NAMALWA (cell line): ENCODE data around the gene IL13RA2.

Experiments used
- DNase-seq: peaks from one replicate; pipeline ENCODE4 v3.0.0-alpha.2; 2015; ENCODE audit warnings: low spot score

IL13RA2 gene

GRCh38 chrX:115017455-115017854, at the start of gene IL13RA2:
TSS of gene IL13RA2 (minus strand) at chrX:115017616. CDS start at chrX:115017269, 347 bp downstream.
- peak; percentile 2 for DNase-seq

GRCh38 chrX:115065304-115065703, 47.9 kb upstream of the IL13RA2 start:
- DNase-seq, result no peak

GRCh38 chrX:115060013-115060412, 42.6 kb upstream of the IL13RA2 start:
- no peak for DNase-seq

GRCh38 chrX:115058276-115058675, 40.9 kb upstream of the IL13RA2 start:
- DNase-seq, result no peak

GRCh38 chrX:115054876-115055275, 37.5 kb upstream of the IL13RA2 start:
- no peak for DNase-seq

- no peak for DNase-seq
These were observed 35.8 kb upstream of the IL13RA2 start for GRCh38 chrX:115053223-115053622.

- DNase-seq, result no peak
These were observed 30.3 kb upstream of the IL13RA2 start for GRCh38 chrX:115047715-115048114.

GRCh38 chrX:115047181-115047580, 29.8 kb upstream of the IL13RA2 start:
- no peak for DNase-seq

GRCh38 chrX:115040417-115040816, 23.0 kb upstream of the IL13RA2 start:
- no peak for DNase-seq

GRCh38 chrX:115038406-115038805, 21.0 kb upstream of the IL13RA2 start:
- DNase-seq, result no peak

GRCh38 chrX:115036029-115036428, 18.6 kb upstream of the IL13RA2 start:
- DNase-seq, result no peak

- DNase-seq, result no peak
These were observed 14.6 kb upstream of the IL13RA2 start for GRCh38 chrX:115031989-115032388.

- no peak for DNase-seq
These were observed 13.2 kb upstream of the IL13RA2 start for GRCh38 chrX:115030625-115031024.

- no peak for DNase-seq
These were observed 12.6 kb upstream of the IL13RA2 start for GRCh38 chrX:115029869-115030570.

- DNase-seq, result no peak
These were observed 12.0 kb upstream of the IL13RA2 start for GRCh38 chrX:115029440-115029839.

GRCh38 chrX:115023811-115024210, 6.4 kb upstream of the IL13RA2 start:
- DNase-seq, result no peak

- DNase-seq, result no peak
These were observed 5.7 kb upstream of the IL13RA2 start for GRCh38 chrX:115023139-115023538.

- no peak for DNase-seq
These were observed 3.7 kb upstream of the IL13RA2 start for GRCh38 chrX:115021121-115021520.

GRCh38 chrX:115018944-115019343, 1.5 kb upstream of the IL13RA2 start:
- no peak for DNase-seq

GRCh38 chrX:115018040-115018647, 728 bp upstream of the IL13RA2 start:
- DNase-seq, result peak; percentile 20

GRCh38 chrX:115013705-115014104, 3.7 kb downstream of the IL13RA2 start:
- no peak for DNase-seq

- no peak for DNase-seq
These were observed 6.0 kb downstream of the IL13RA2 start for GRCh38 chrX:115011428-115011827.

GRCh38 chrX:114999906-115000305, 17.5 kb downstream of the IL13RA2 start:
- no peak for DNase-seq

GRCh38 chrX:114997779-114998178, 19.6 kb downstream of the IL13RA2 start:
- DNase-seq, result no peak
